CD4-positive, alpha-beta T cell treated with Interleukin-21 for 1 hour (primary cell): Measurements from ENCODE around the gene KIF4B.

Experiments
- DNase-seq: peaks from one replicate; pipeline ENCODE4 v3.0.0-alpha.2; 2020

KIF4B gene

DNA sequence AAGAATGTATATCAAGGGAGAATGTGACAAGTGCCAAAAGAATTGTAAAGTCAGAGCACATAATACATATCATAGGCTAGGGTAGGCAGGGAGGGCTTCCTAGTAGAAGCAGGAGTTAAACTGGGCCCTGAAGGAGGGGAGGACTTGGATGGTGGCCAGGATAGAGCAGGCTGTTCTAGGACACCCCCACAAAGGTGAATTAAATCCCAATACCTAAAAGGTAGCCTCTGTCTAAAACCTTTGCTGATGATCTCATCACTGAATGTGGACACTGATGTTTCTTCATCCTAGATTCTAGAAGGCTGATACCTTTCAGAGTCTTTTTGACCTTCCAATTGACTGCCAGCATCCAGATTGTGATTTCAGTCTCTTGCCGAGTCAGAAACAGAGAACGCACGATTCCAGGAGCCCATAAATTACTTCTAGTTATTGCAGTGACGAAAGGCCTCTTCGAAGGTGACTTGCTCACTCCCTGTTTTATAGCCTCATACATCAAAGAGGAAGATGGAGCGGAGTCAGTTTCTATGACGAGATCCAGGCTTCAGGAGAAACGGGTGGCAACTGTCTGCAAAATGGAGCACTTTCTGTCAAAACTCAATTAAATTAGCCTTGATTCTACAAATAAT is 43.2 kb downstream of the KIF4B start:
- DNase-seq, result no peak

DNA sequence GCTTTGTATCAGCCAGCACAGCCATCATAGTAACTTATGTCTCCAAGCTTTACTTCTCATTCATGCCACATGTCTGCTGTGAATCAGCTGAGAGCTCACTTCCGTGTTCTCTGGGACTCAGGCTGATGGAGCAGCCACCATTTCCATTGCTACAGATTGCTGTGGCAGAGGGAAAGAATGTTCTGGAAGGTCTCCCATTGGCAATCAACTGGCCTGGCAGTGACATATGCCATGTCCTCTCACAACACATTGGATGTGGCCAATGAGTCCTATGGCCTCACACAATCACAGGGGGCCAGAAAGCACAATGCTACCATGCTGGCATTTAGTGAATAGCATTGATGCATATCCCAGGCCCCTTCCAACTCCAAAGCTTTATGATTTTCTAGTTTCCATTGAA is 44.1 kb downstream of the KIF4B start:
- no peak for DNase-seq

DNA sequence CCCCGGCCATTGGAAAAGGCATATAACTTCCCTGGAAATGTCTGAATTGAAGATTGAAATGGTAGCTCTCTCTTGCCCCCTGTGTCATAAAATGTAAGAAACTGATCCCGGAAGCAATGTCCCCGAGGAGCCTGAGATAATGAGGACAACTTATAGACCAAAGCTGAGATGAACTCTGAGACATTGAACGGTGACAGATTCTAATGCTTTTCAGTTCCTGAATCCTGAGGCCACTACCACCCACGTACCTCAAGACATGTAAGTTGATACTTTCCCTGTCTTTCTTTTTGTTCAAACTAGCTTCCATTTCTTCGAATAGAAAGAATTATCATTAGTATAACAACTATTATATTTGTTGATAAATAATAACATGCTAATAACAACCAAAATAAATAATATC is 51.0 kb downstream of the KIF4B start:
- no peak for DNase-seq

DNA sequence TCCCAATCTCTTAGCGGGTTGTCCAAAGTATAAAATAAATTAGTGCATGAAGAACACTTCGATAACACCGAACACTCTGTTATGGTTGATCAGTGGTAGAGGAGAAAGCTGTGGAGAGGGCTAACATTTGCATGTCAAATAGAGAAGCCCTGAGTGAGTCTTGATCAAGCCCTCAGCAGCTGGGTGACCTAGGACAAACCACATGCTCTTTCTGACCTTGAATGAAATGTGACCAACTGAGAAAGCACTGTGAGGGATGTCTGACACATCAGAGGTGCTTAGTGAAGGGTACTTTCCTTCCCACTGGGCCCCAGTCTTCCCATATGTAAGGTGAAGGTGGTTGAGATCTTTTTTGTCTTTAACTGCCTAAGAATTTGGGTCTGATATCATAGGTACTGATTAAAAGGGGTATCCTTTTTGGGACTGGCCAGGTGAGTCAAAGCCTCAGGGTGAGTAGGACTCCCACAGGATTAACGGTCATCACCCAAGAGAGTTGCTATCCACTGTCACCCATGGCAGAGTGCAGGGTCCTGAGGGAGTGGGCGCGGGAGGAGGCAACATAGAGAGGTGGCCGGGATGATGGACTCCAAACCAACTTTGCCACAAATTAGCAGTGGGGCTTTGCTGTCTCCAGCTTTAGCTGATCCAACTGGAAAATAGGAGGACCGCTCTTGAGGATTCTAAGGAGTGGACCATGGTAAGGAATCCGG is 53.5 kb downstream of the KIF4B start:
- no peak for DNase-seq
